Heart right ventricle (tissue), 16 donors: ENCODE data around the gene ARHGDIG. TPM values are rescaled to one million over a fixed set of nuclear protein-coding genes. Genes with fewer than 3 reads are reported as not detected.

ENCODE experiments used
- ATAC-seq, 8 donors: fragments of 200-7000 bp; cut with Tn5 transposase; one replicate each; pipeline ENCODE4 v1.9.1; 2020; ENCODE audit warnings: mild to moderate bottlenecking in 8 of 8, moderate library complexity in 8 of 8, moderate number of reproducible peaks in 1 of 8
- DNase-seq, 2 donors: peaks; one replicate each; pipeline ENCODE4 v3.0.0-alpha.2; 2020
- H3K27ac ChIP-seq, 10 donors: fragments of 200-600 bp; sonication (generic) in 2 of 10; one replicate each; pipeline versions ENCODE4 v1.5.0 to v1.8.0; 2020 to 2022; ENCODE audit warnings: mild to moderate bottlenecking in 3 of 10
- H3K27me3 ChIP-seq, 7 donors: fragments of 200-600 bp; one replicate each; pipeline ENCODE4 v1.8.0; 2021 to 2022; ENCODE audit warnings: mild to moderate bottlenecking in 2 of 7
- H3K36me3 ChIP-seq, 9 donors: fragments of 200-600 bp; sonication (generic) in 1 of 9; one replicate each; pipeline versions ENCODE4 v1.5.0 to v1.8.0; 2020 to 2022; ENCODE audit warnings: mild to moderate bottlenecking in 2 of 9
- H3K4me1 ChIP-seq, 9 donors: fragments of 200-600 bp; sonication (generic) in 1 of 9; one replicate each; pipeline versions ENCODE4 v1.5.0 to v1.8.0; 2020 to 2022; ENCODE audit warnings: mild to moderate bottlenecking in 4 of 9
- H3K4me3 ChIP-seq, 10 donors: fragments of 200-600 bp; sonication (generic) in 2 of 10; one replicate each; pipeline versions ENCODE4 v1.5.0 to v1.8.0; 2020 to 2022; ENCODE audit warnings: mild to moderate bottlenecking in 7 of 10, moderate library complexity in 2 of 10
- H3K9me3 ChIP-seq, 11 donors: fragments of 200-600 bp in 10 of 11; sonication (generic) in 2 of 11; one replicate each; pipeline versions ENCODE4 v1.5.0 to v1.8.0; 2013 to 2022; ENCODE audit warnings: mild to moderate bottlenecking in 2 of 11, control low read depth in 1 of 11, moderate library complexity in 1 of 11
- CTCF ChIP-seq, 9 donors: fragments of 200-600 bp; sonication (generic) in 2 of 9; IDR thresholded peaks; one replicate each; pipeline versions ENCODE4 v1.5.0 to v1.8.0; 2021 to 2022; ENCODE audit warnings: antibody characterized with exemption in 9 of 9, mild to moderate bottlenecking in 5 of 9, moderate library complexity in 1 of 9
- WGBS, 2 donors: extraction: QIAGEN DNeasy Blood & Tissue Kit; methylation state at CpG; one replicate each; pipeline ENCODE4 v1.1.7; 2013; ENCODE audit warnings: inconsistent platforms in 1 of 2; 5-methylcytosine and 5-hydroxymethylcytosine counted together
- intact Hi-C, 10 donors: fragments of 100-400 bp; cut with DNase I; formaldehyde crosslinking; loops; one replicate each; pipeline versions ENCODE4 v1.11.1 to v1.14.2; 2022
- polyA plus RNA-seq, 2 donors: library from polyadenylated mRNA; stranded (reverse); fragments of 200-250 nt; gene quantifications; one replicate each; pipeline ENCODE4 v1.2.3, GENCODE V29; 2013
- total RNA-seq, 10 donors: library from RNA; stranded (reverse); fragmentation: NEBNext Ultra II Directional in 3 of 10; extraction: Animal tissue kit (Norgen Biotek cat#: 25700) in 3 of 10; gene quantifications; one replicate each; pipeline versions ENCODE4 v1.2.1 to v1.2.4, GENCODE V29; 2021 to 2023
- donor health status: Arrhythmogenic right ventricular cardiomyopathy.
- donor health status: ischemic (EF 13 %, LVEDD 7.1; RV severe dilation, severe dysfunction).
- donor health status: healthy with polysubstance abuse.
- donor health status: DM: no; HTN: yes; CAD: no.
- donor health status: DM: no; HTN: no; CAD: no.
- donor health status: ischemic (EF 25% LVEDD 6.9; RV normal size, moderate dysfunction).
- donor health status: ischemic (EF 25% LVEDD 5.7; RV mildly dilated, moderate dysfunction).
- donor health status: healthy.
- donor health status: DM: yes; HTN: yes; CAD: no.
- donor health status: Ischemic cardiomyopathy.
- donor health status: ischemic (EF 35%, LVEDD 5.7; RV mildly dilated, moderate dysfunction).
- donor health status: nonischemic (EF 11% LVEDD 7.7; RV severe dilation, severe dysfunction).
- donor health status: DM: yes; HTN: yes; CAD: no.
- donor health status: PGD.
- donor health status: ischemic (EF 29% LVEDD 5.4; RV normal size, mild dysfunction).
- donor health status: nonischemic (EF 23%, LVEDD 6.1; RV moderate dilation, normal function).

ARHGDIG gene
- total and polyA plus RNA-seq, 12 donors = 0.17 to 16.9 (median 9.1) TPM

GRCh38 chr16:305916-306626 is 25.7 kb downstream of the ARHGDIG start:
- no peak for TF ChIP-seq CTCF (IDR thresholded peaks at IDR 0.05)
- peaks cover 0 to 83% (median 11%) of the 10 kb centered on the region in 9 donors for H3K36me3 ChIP-seq
- DNase-seq (no peak), ATAC-seq (no peak)
- no peaks in the 10 kb centered on the region for H3K27me3 ChIP-seq
- 90 to 92% methylated on average over 19 of the region's 19 CpGs for WGBS, 2 donors
- intact Hi-C loops = loop anchor here in 1 of 10 donors (5.0 kb wide), 1 partner anchor 821 kb away; no protein-coding TSS in a partner anchor
- H3K4me3 ChIP-seq = no peak overlapping the region
- H3K27ac ChIP-seq = no peak overlapping the region
- no peaks in the 10 kb centered on the region for H3K9me3 ChIP-seq
- no peaks in the 10 kb centered on the region for H3K4me1 ChIP-seq

- ATAC-seq (no peak), DNase-seq (no peak)
- Histone ChIP-seq H3K4me3 (no peak overlapping the region), H3K27ac (no peak overlapping the region), H3K9me3 (no peaks in the 10 kb centered on the region), H3K27me3 (no peaks in the 10 kb centered on the region), H3K4me1 (no peaks in the 10 kb centered on the region), H3K36me3 (peaks cover 0 to 83% (median 11%) of the 10 kb centered on the region in 9 donors)
- no peak for TF ChIP-seq CTCF (IDR thresholded peaks at IDR 0.05)
- intact Hi-C loops = loop anchor here in 1 of 10 donors (5.0 kb wide), 1 partner anchor 820 kb away; no protein-coding TSS in a partner anchor
- WGBS, 2 donors = 89 to 90% methylated on average over 17 of the region's 17 CpGs
Measured at GRCh38 chr16:306911-307370, 26.6 kb downstream of the ARHGDIG start.

GRCh38 chr16:307691-308312 is 27.4 kb downstream of the ARHGDIG start:
- DNase-seq (no peak), ATAC-seq (no peak)
- 89 to 90% methylated on average over 21 of the region's 21 CpGs for WGBS, 2 donors
- TF ChIP-seq CTCF (IDR thresholded peaks at IDR 0.05) = no peak
- H3K9me3 ChIP-seq = no peaks in the 10 kb centered on the region
- H3K4me3 ChIP-seq = no peak overlapping the region
- no peaks in the 10 kb centered on the region for H3K4me1 ChIP-seq
- H3K36me3 ChIP-seq = peaks cover 0 to 83% (median 11%) of the 10 kb centered on the region in 9 donors
- H3K27ac ChIP-seq = no peak overlapping the region
- no peaks in the 10 kb centered on the region for H3K27me3 ChIP-seq
- intact Hi-C loops = loop anchor here in 1 of 10 donors (5.0 kb wide), 1 partner anchor 819 kb away; no protein-coding TSS in a partner anchor

- H3K9me3 ChIP-seq = no peaks in the 10 kb centered on the region
- H3K27ac ChIP-seq = no peak overlapping the region
- intact Hi-C loops = loop anchor here in 1 of 10 donors (5.0 kb wide), 1 partner anchor 818 kb away; no protein-coding TSS in a partner anchor
- no peaks in the 10 kb centered on the region for H3K4me1 ChIP-seq
- ATAC-seq = no peak
- WGBS, 2 donors = 80 to 88% methylated on average over 7 of the region's 7 CpGs
- no peak overlapping the region for H3K4me3 ChIP-seq
- no peaks in the 10 kb centered on the region for H3K27me3 ChIP-seq
- TF ChIP-seq CTCF (IDR thresholded peaks at IDR 0.05) = no peak
- peaks cover 0 to 83% (median 16%) of the 10 kb centered on the region in 9 donors for H3K36me3 ChIP-seq
- no peak for DNase-seq
Measured at GRCh38 chr16:309476-309875, 29.1 kb downstream of the ARHGDIG start.
